HepG2 (cell line): ENCODE data around the gene S1PR5. TPM values are rescaled to one million over a fixed set of nuclear protein-coding genes. Genes with fewer than 3 reads are reported as not detected.

Experiments
- GLI4 ChIP-seq: sonication (generic); formaldehyde crosslinking; IDR thresholded peaks from 2 replicates; pipeline ENCODE4 v1.5.1; 2020; ENCODE audit warnings: missing genetic modification reagents, mild to moderate bottlenecking, moderate library complexity, borderline replicate concordance
- HDAC6 ChIP-seq: fragments of 200-600 bp; sonication (generic); IDR thresholded peaks from 2 replicates; pipeline ENCODE4 v1.7.0; 2017; ENCODE audit warnings: mild to moderate bottlenecking, antibody characterized with exemption, low read length, low read depth
- KDM3A ChIP-seq: IDR thresholded peaks from 2 replicates; pipeline ENCODE4 v1.6.1; 2018; ENCODE audit warnings: low read depth, missing compliant biosample characterization
- MXD4 ChIP-seq: IDR thresholded peaks from 2 replicates; pipeline ENCODE4 v1.6.1; 2016; ENCODE audit warnings: mild to moderate bottlenecking, missing biosample characterization, missing genetic modification reagents
- NR2C2 ChIP-seq: sonication (generic); formaldehyde crosslinking; IDR thresholded peaks from 2 replicates; pipeline ENCODE4 v1.4.0; 2020; ENCODE audit warnings: missing genetic modification reagents, mild to moderate bottlenecking, moderate library complexity, borderline replicate concordance
- RAD21 ChIP-seq: fragments of 450-650 bp; formaldehyde crosslinking; IDR thresholded peaks from 2 replicates; pipeline ENCODE4 v1.5.0; 2020; ENCODE audit warnings: mild to moderate bottlenecking
- SALL1 ChIP-seq: sonication (generic); formaldehyde crosslinking; IDR thresholded peaks from 2 replicates; pipeline ENCODE4 v1.8.0; 2022; ENCODE audit warnings: mild to moderate bottlenecking, missing genetic modification reagents
- SIN3A ChIP-seq: IDR thresholded peaks from 2 replicates; pipeline ENCODE4 v1.6.1; 2011; ENCODE audit warnings: low read depth, mild to moderate bottlenecking, control low read depth, low read length, borderline replicate concordance
- SP5 ChIP-seq: IDR thresholded peaks from 2 replicates; pipeline ENCODE4 v1.6.1; 2016; ENCODE audit warnings: low read depth, borderline replicate concordance
- TCF7 ChIP-seq: sonication (generic); IDR thresholded peaks from 2 replicates; pipeline ENCODE4 v1.6.1; 2016; ENCODE audit warnings: antibody characterized with exemption, low read depth
- THAP11 ChIP-seq: IDR thresholded peaks from 2 replicates; pipeline ENCODE4 v1.6.1; 2016; ENCODE audit warnings: missing biosample characterization, missing genetic modification reagents
- YY1 ChIP-seq: IDR thresholded peaks from 2 replicates; pipeline ENCODE4 v1.6.1; 2011; ENCODE audit warnings: low read length, low read depth, moderate library complexity, mild to moderate bottlenecking; ENCODE audit not compliant: insufficient read depth, insufficient replicate concordance
- ZC3H13 ChIP-seq: sonication (generic); formaldehyde crosslinking; IDR thresholded peaks from 2 replicates; pipeline ENCODE4 v1.8.1; 2023; ENCODE audit warnings: mild to moderate bottlenecking, missing genetic modification reagents, moderate library complexity
- ZMYM3 ChIP-seq: sonication (generic); formaldehyde crosslinking; IDR thresholded peaks from 2 replicates; pipeline ENCODE4 v1.5.1; 2020; ENCODE audit warnings: mild to moderate bottlenecking, missing genetic modification reagents
- ZNF282 ChIP-seq: fragments of 450-650 bp; IDR thresholded peaks from 2 replicates; pipeline ENCODE4 v1.6.1; 2018; ENCODE audit not compliant: partially characterized antibody
- ZNF430 ChIP-seq: sonication (generic); formaldehyde crosslinking; IDR thresholded peaks from 2 replicates; pipeline ENCODE4 v1.9.0; 2021; ENCODE audit warnings: mild to moderate bottlenecking, missing genetic modification reagents
- ZNF607 ChIP-seq: sonication (generic); formaldehyde crosslinking; IDR thresholded peaks from 2 replicates; pipeline ENCODE4 v1.5.1; 2020; ENCODE audit warnings: missing genetic modification reagents, mild to moderate bottlenecking, borderline replicate concordance
- ZNF713 ChIP-seq: sonication (generic); formaldehyde crosslinking; IDR thresholded peaks from 2 replicates; pipeline ENCODE4 v1.4.0; 2020; ENCODE audit warnings: mild to moderate bottlenecking, missing genetic modification reagents
- polyA plus RNA-seq, 8 experiments: library from polyadenylated mRNA; depleted of rRNA in 3 of 8; stranded (reverse) in 7 of 8; unstranded in 1 of 8; fragments of >200 nt; fragmentation: Illumina TruSeq in 4 of 8; extraction: Trizol in 4 of 8; gene quantifications; 2 replicates each; pipeline versions ENCODE4 v1.2.1 to v1.2.3, GENCODE V29; 2011 to 2016; ENCODE audit warnings: low read depth in 4 of 8, missing spikeins in 1 of 8, mixed read lengths in 1 of 8; ENCODE audit not compliant: insufficient read depth in 1 of 8
- total RNA-seq, 5 experiments: library from RNA; depleted of rRNA; stranded (reverse); fragments of >200 nt; fragmentation: Illumina TruSeq; extraction: Trizol; gene quantifications; 2 replicates each; pipeline ENCODE4 v1.2.3, GENCODE V29; 2016; ENCODE audit warnings: low read depth in 1 of 5
- TF ChIP-seq, protein P1 (sequence below): sonication (generic); formaldehyde crosslinking; conservative IDR thresholded peaks from 2 replicates; pipeline ENCODE4 v1.8.0; 2022; ENCODE audit warnings: missing genetic modification reagents
- TF ChIP-seq, protein P2 (sequence below): sonication (generic); formaldehyde crosslinking; IDR thresholded peaks from 2 replicates; pipeline ENCODE4 v1.4.0; 2020; ENCODE audit warnings: mild to moderate bottlenecking, missing genetic modification reagents
- TF ChIP-seq, protein P3 (sequence below): IDR thresholded peaks from 2 replicates; pipeline ENCODE4 v1.6.1; 2012; ENCODE audit warnings: inconsistent platforms
- TF ChIP-seq, protein P4 (sequence below): sonication (generic); formaldehyde crosslinking; IDR thresholded peaks from 2 replicates; pipeline ENCODE4 v1.5.0; 2020; ENCODE audit warnings: missing genetic modification reagents, mild to moderate bottlenecking, borderline replicate concordance

Gene S1PR5
- total and polyA plus RNA-seq, 2 of the 13 experiments (the other 11 are each of a cell fraction or from before 2014, with no cell fraction given), result 0.04 TPM; not detected in 1

DNA sequence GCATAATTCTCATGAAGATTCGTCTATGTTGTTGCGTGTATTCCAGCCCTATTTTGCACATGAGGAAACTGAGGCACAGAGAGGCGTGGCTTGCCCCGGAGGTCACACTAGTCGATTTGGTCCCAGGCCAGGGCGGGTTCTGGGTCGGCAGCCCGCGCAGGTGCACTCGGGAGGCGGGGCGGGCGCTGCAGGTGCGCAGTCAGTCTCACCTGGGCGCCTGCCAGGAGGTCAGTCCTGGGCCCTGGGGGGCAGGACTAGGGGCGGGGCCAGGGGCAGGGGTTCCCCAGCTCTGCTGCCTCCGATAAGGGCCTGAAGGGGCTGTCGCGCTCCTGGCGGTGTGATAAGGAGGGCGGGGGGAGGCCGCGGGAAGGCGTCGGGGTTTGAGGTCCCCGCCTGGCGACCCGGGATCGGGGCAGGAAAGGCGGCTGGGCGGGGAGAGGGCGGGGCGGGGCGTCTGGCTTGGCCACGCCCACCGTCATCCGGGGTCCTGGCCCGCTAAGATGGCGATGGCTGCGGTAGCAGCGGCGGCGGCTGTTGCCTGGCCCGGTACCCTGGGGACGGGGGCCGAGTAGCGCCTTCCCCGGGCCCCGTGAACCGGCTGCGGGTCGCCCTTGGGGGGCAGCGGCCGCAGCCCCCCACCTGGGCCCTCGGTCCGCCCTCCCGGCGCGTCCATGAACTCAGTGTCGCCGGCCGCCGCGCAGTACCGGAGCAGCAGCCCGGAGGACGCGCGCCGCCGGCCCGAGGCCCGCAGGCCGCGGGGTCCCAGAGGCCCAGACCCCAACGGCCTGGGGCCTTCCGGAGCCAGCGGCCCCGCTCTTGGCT, 26.4 kb upstream of the S1PR5 start, which contains the start of gene ATG4D (continued):
- TF ChIP-seq THAP11 (CRISPR knock-in tag) (0 out of 2 replicates have a peak, but pooled peaks have one; percentile 14), NR2C2 (CRISPR knock-in tag) (peak; percentile 55), RAD21 (CRISPR knock-in tag) (peak; percentile 24; the same call in 1 of the 2 replicates), ZNF282 (no peak), ZNF430 (CRISPR knock-in tag) (0 out of 2 replicates have a peak, but pooled peaks have one; percentile 34), SALL1 (CRISPR knock-in tag) (0 out of 2 replicates have a peak, but pooled peaks have one; percentile 24), ZC3H13 (CRISPR knock-in tag) (peak; percentile 60; the same call in 1 of the 2 replicates), YY1 (peak; percentile 93), SIN3A (peak; percentile 34; the same call in 1 of the 2 replicates), ZNF713 (CRISPR knock-in tag) (no peak), HDAC6 (no peak), MXD4 (0 out of 2 replicates have a peak, but pooled peaks have one; percentile 6), GLI4 (CRISPR knock-in tag) (peak; percentile 7; the same call in 1 of the 2 replicates), ZMYM3 (no peak), SP5 (CRISPR knock-in tag) (0 out of 2 replicates have a peak, but pooled peaks have one; percentile 42), ZNF607 (CRISPR knock-in tag) (peak; percentile 78), KDM3A (CRISPR knock-in tag) (no peak), TCF7 (no peak)
- TF ChIP-seq, protein P1, sequence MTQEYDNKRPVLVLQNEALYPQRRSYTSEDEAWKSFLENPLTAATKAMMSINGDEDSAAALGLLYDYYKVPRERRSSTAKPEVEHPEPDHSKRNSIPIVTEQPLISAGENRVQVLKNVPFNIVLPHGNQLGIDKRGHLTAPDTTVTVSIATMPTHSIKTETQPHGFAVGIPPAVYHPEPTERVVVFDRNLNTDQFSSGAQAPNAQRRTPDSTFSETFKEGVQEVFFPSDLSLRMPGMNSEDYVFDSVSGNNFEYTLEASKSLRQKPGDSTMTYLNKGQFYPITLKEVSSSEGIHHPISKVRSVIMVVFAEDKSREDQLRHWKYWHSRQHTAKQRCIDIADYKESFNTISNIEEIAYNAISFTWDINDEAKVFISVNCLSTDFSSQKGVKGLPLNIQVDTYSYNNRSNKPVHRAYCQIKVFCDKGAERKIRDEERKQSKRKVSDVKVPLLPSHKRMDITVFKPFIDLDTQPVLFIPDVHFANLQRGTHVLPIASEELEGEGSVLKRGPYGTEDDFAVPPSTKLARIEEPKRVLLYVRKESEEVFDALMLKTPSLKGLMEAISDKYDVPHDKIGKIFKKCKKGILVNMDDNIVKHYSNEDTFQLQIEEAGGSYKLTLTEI (CRISPR knock-in tag), result no peak
- TF ChIP-seq, protein P2, sequence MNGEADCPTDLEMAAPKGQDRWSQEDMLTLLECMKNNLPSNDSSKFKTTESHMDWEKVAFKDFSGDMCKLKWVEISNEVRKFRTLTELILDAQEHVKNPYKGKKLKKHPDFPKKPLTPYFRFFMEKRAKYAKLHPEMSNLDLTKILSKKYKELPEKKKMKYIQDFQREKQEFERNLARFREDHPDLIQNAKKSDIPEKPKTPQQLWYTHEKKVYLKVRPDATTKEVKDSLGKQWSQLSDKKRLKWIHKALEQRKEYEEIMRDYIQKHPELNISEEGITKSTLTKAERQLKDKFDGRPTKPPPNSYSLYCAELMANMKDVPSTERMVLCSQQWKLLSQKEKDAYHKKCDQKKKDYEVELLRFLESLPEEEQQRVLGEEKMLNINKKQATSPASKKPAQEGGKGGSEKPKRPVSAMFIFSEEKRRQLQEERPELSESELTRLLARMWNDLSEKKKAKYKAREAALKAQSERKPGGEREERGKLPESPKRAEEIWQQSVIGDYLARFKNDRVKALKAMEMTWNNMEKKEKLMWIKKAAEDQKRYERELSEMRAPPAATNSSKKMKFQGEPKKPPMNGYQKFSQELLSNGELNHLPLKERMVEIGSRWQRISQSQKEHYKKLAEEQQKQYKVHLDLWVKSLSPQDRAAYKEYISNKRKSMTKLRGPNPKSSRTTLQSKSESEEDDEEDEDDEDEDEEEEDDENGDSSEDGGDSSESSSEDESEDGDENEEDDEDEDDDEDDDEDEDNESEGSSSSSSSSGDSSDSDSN (CRISPR knock-in tag), result peak; percentile 62; the same call in 1 of the 2 replicates
- TF ChIP-seq, protein P3, sequence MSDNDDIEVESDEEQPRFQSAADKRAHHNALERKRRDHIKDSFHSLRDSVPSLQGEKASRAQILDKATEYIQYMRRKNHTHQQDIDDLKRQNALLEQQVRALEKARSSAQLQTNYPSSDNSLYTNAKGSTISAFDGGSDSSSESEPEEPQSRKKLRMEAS, result peak; percentile 7; the same call in 1 of the 2 replicates
- TF ChIP-seq, protein P4, sequence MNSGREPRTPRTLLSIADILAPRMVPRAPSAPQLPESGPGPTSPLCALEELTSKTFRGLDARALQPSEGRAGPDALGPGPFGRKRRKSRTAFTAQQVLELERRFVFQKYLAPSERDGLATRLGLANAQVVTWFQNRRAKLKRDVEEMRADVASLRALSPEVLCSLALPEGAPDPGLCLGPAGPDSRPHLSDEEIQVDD (CRISPR knock-in tag), result 0 out of 2 replicates have a peak, but pooled peaks have one; percentile 40
